Right lobe of liver (tissue), 4 donors: ENCODE data around the gene NPRL2.

Experiments
- POLR2A ChIP-seq: fragments of 450-650 bp; IDR thresholded peaks from one replicate; pipeline ENCODE4 v1.6.1; 2017; ENCODE audit warnings: antibody characterized with exemption, mild to moderate bottlenecking
- TF ChIP-seq, protein P1 (sequence below), 4 donors: fragments of 200-600 bp in 3 of 4; fragments of 450-650 bp in 1 of 4; IDR thresholded peaks; one replicate each; pipeline versions ENCODE4 v1.5.1 to v1.8.0; 2016 to 2022; ENCODE audit warnings: antibody characterized with exemption in 4 of 4, mild to moderate bottlenecking in 2 of 4
- donor health status: DM: no; HTN: no; CAD: no.
- donor health status: DM: no; HTN: no; CAD: no.
- donor health status: DM: no; HTN: yes; CAD: no.

- TF ChIP-seq POLR2A: no peak
- TF ChIP-seq, protein P1, sequence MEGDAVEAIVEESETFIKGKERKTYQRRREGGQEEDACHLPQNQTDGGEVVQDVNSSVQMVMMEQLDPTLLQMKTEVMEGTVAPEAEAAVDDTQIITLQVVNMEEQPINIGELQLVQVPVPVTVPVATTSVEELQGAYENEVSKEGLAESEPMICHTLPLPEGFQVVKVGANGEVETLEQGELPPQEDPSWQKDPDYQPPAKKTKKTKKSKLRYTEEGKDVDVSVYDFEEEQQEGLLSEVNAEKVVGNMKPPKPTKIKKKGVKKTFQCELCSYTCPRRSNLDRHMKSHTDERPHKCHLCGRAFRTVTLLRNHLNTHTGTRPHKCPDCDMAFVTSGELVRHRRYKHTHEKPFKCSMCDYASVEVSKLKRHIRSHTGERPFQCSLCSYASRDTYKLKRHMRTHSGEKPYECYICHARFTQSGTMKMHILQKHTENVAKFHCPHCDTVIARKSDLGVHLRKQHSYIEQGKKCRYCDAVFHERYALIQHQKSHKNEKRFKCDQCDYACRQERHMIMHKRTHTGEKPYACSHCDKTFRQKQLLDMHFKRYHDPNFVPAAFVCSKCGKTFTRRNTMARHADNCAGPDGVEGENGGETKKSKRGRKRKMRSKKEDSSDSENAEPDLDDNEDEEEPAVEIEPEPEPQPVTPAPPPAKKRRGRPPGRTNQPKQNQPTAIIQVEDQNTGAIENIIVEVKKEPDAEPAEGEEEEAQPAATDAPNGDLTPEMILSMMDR (IDR thresholded peaks at IDR 0.05): no peak
These were observed 24.9 kb downstream of the NPRL2 start for GRCh38 chr3:50325497-50326181.
